Brain microvascular endothelial cell (primary cell): ENCODE data around the gene TMEM117.

Source experiments
- DNase-seq: peaks from one replicate; pipeline ENCODE4 v3.0.0-alpha.2; 2020
- H3K27ac ChIP-seq: fragments of 250-450 bp; sonication (Bioruptor Pico); 2 replicates; pipeline ENCODE4 v1.5.1; 2020; ENCODE audit warnings: mild to moderate bottlenecking, moderate library complexity
- H3K27me3 ChIP-seq: fragments of 250-450 bp; sonication (Bioruptor Pico); replicated peaks from 2 replicates; pipeline ENCODE4 v1.5.1; 2020; ENCODE audit warnings: mild to moderate bottlenecking
- H3K36me3 ChIP-seq: fragments of 250-450 bp; sonication (Bioruptor Pico); replicated peaks from 2 replicates; pipeline ENCODE4 v1.5.1; 2020; ENCODE audit warnings: mild to moderate bottlenecking
- H3K4me3 ChIP-seq: 2 replicates; pipeline ENCODE4 v1.5.1; 2011; ENCODE audit warnings: low read depth, mild to moderate bottlenecking, control low read depth, low read length, moderate library complexity
- CTCF ChIP-seq: IDR thresholded peaks from 2 replicates; pipeline ENCODE4 v1.5.1; 2011; ENCODE audit warnings: low read depth, mild to moderate bottlenecking, moderate library complexity, low read length, control low read depth, inconsistent platforms; ENCODE audit errors: missing control alignments
- in situ Hi-C: cut with HindIII; loops from 2 replicates; pipeline ENCODE4 v1.10.0; 2017; ENCODE audit warnings: low sequenced_read_pairs, low pct_ligation_motif_present

The TMEM117 gene

GRCh38 chr12:44307506-44308168 is 471.8 kb downstream of the TMEM117 start:
- no peaks in the 10 kb centered on the region for H3K27me3 ChIP-seq
- no peak for DNase-seq
- H3K4me3 ChIP-seq: no peak overlapping the region
- in situ Hi-C loops: no loop called here
- H3K36me3 ChIP-seq: no peaks in the 10 kb centered on the region
- no peak overlapping the region for H3K27ac ChIP-seq
- TF ChIP-seq CTCF: no peak

GRCh38 chr12:44313188-44313587 is 477.3 kb downstream of the TMEM117 start:
- TF ChIP-seq CTCF: no peak
- no peak for DNase-seq
- H3K4me3 ChIP-seq: no peak overlapping the region
- no peaks in the 10 kb centered on the region for H3K27me3 ChIP-seq
- in situ Hi-C loops: no loop called here
- H3K36me3 ChIP-seq: no peaks in the 10 kb centered on the region
- no peak overlapping the region for H3K27ac ChIP-seq

GRCh38 chr12:44314007-44314500 is 478.2 kb downstream of the TMEM117 start:
- TF ChIP-seq CTCF: no peak
- no peaks in the 10 kb centered on the region for H3K27me3 ChIP-seq
- H3K36me3 ChIP-seq: no peaks in the 10 kb centered on the region
- in situ Hi-C loops: no loop called here
- H3K4me3 ChIP-seq: no peak overlapping the region
- no peak overlapping the region for H3K27ac ChIP-seq
- no peak for DNase-seq

- no peaks in the 10 kb centered on the region for H3K36me3 ChIP-seq
- DNase-seq: peak; percentile 3
- H3K27ac ChIP-seq: no peak overlapping the region
- in situ Hi-C loops: no loop called here
- peak; percentile 68 for TF ChIP-seq CTCF
- no peak overlapping the region for H3K4me3 ChIP-seq
- H3K27me3 ChIP-seq: no peaks in the 10 kb centered on the region
Measured at GRCh38 chr12:44317651-44318126, 481.8 kb downstream of the TMEM117 start.

- H3K27ac ChIP-seq: no peak overlapping the region
- in situ Hi-C loops: no loop called here
- H3K27me3 ChIP-seq: no peaks in the 10 kb centered on the region
- DNase-seq: no peak
- no peak overlapping the region for H3K4me3 ChIP-seq
- H3K36me3 ChIP-seq: no peaks in the 10 kb centered on the region
- TF ChIP-seq CTCF: no peak
Measured at GRCh38 chr12:44331269-44331668, 495.4 kb downstream of the TMEM117 start.

GRCh38 chr12:44334347-44334746 is 498.5 kb downstream of the TMEM117 start:
- H3K27ac ChIP-seq: no peak overlapping the region
- no peak overlapping the region for H3K4me3 ChIP-seq
- DNase-seq: no peak
- in situ Hi-C loops: no loop called here
- no peaks in the 10 kb centered on the region for H3K27me3 ChIP-seq
- TF ChIP-seq CTCF: no peak
- no peaks in the 10 kb centered on the region for H3K36me3 ChIP-seq
